RWPE2 (cell line): ENCODE measurements around the gene DHRS3.
"Not testable (repeated sequence)": the region's sequence is repeated elsewhere in the genome, so short reads cannot be mapped to it uniquely, and the experiment has no call there.

Source experiments
- ATAC-seq: fragments of 200-7000 bp; cut with Tn5 transposase; 3 replicates; pipeline ENCODE4 v1.9.1; 2021; ENCODE audit warnings: low read depth
- DNase-seq: peaks from one replicate; pipeline ENCODE4 v3.0.0-alpha.2; 2020; ENCODE audit warnings: low spot score
- H3K27ac ChIP-seq: fragments of 450-650 bp; 2 replicates; pipeline ENCODE4 v1.5.1; 2017; ENCODE audit warnings: mild to moderate bottlenecking; ENCODE audit not compliant: poor library complexity, severe bottlenecking
- H3K27me3 ChIP-seq: fragments of 250-450 bp; sonication (Bioruptor Pico); 2 replicates; pipeline ENCODE4 v1.5.1; 2021; ENCODE audit warnings: mild to moderate bottlenecking, moderate library complexity; ENCODE audit not compliant: insufficient read depth, poor library complexity, severe bottlenecking
- H3K36me3 ChIP-seq: fragments of 250-450 bp; sonication (Bioruptor Pico); 2 replicates; pipeline ENCODE4 v1.5.1; 2020; ENCODE audit warnings: low read depth, mild to moderate bottlenecking, moderate library complexity
- H3K4me1 ChIP-seq: fragments of 250-450 bp; sonication (Bioruptor Pico); 2 replicates; pipeline ENCODE4 v1.5.1; 2021; ENCODE audit warnings: mild to moderate bottlenecking, moderate library complexity; ENCODE audit not compliant: insufficient read depth, poor library complexity, severe bottlenecking
- H3K4me3 ChIP-seq: fragments of 250-450 bp; sonication (Bioruptor Pico); 2 replicates; pipeline ENCODE4 v1.5.1; 2021; ENCODE audit warnings: mild to moderate bottlenecking, moderate library complexity; ENCODE audit not compliant: severe bottlenecking
- H3K9me3 ChIP-seq: fragments of 250-450 bp; sonication (Bioruptor Pico); 2 replicates; pipeline ENCODE4 v1.5.1; 2021; ENCODE audit warnings: mild to moderate bottlenecking, moderate library complexity; ENCODE audit not compliant: severe bottlenecking
- TF ChIP-seq, protein P1 (sequence below): fragments of 450-650 bp; IDR thresholded peaks from one replicate; pipeline ENCODE4 v1.5.1; 2017; ENCODE audit warnings: mild to moderate bottlenecking, moderate library complexity; ENCODE audit not compliant: poor library complexity, severe bottlenecking

DHRS3 gene

DNA sequence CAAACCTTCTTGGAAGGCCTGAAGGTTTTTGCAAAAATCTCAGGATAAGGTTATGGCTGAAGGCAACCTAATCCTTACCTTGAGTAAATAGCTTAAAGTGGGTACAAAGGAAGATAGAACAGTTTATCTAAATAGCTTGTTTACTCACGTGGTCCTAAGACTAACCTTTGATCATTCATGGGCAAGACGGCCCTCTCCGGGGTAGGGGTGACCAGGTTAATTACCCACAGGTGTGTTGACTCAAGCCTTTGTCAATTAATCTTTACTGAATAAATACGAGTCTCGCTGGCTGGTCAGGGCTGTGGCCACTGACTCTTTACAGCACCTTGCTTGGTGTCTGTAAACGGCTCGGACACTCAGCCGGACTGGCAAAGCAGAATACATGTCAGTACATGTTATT is 36.6 kb upstream of the DHRS3 start:
- DNase-seq (no peak), ATAC-seq (no peak)
- no peak overlapping the region for H3K4me3 ChIP-seq
- no peaks in the 10 kb centered on the region for H3K4me1 ChIP-seq
- H3K27me3 ChIP-seq: no peaks in the 10 kb centered on the region
- no peak overlapping the region for H3K27ac ChIP-seq
- no peaks in the 10 kb centered on the region for H3K36me3 ChIP-seq
- TF ChIP-seq, protein P1, sequence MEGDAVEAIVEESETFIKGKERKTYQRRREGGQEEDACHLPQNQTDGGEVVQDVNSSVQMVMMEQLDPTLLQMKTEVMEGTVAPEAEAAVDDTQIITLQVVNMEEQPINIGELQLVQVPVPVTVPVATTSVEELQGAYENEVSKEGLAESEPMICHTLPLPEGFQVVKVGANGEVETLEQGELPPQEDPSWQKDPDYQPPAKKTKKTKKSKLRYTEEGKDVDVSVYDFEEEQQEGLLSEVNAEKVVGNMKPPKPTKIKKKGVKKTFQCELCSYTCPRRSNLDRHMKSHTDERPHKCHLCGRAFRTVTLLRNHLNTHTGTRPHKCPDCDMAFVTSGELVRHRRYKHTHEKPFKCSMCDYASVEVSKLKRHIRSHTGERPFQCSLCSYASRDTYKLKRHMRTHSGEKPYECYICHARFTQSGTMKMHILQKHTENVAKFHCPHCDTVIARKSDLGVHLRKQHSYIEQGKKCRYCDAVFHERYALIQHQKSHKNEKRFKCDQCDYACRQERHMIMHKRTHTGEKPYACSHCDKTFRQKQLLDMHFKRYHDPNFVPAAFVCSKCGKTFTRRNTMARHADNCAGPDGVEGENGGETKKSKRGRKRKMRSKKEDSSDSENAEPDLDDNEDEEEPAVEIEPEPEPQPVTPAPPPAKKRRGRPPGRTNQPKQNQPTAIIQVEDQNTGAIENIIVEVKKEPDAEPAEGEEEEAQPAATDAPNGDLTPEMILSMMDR: no peak
- H3K9me3 ChIP-seq: no peaks in the 10 kb centered on the region

DNA sequence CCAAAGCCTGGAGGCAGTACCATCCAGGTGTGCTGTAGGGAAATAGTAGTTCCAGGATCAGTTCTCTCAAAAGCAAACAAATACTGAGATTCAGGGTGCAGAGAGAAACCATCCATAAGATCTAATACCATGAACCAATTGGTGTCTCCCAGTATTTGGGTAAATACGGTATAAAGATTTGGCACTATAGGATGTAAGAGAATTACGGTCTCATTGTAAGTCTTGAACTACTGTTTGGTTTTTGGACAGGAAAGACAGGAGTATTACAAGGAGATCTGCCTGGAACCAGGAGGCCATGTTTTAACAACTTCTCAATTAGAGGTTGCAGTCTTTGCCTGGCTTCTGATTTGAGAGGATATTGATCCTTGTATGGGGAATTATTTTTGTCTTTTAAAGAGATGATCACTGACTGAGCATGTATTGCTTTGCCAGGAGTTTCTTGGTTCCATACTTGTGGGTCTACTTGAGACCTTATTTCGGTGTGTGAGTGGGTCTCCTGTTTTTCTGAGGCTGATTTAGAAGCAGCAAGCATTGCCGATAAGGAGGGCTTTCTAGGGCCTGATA is 36.1 kb upstream of the DHRS3 start:
- no peak for ATAC-seq
- no peak for DNase-seq
- Histone ChIP-seq H3K9me3 (no peaks in the 10 kb centered on the region), H3K36me3 (no peaks in the 10 kb centered on the region), H3K27me3 (no peaks in the 10 kb centered on the region), H3K27ac (no peak overlapping the region), H3K4me1 (no peaks in the 10 kb centered on the region), H3K4me3 (no peak overlapping the region)
- TF ChIP-seq, protein P1: no peak

DNA sequence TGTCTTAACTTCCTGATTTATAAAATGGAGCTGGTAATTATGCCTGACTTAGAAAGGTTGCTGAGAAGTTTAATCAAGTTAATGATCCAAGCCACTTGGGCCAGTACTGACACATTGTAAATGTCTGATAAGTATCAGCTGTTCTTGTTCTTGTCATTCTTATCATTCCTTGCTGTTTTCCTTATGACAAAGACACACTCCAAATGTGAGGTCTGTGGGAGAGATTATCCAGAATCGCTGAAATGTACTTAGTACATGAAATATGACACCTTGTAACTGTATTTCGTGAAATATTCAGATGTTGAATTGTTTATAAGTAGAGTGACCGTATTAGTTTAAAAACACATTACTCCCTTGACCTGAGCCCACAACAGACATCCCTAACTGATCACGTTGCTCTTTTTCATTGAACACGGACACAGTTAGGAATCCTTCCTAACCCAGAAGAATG is 32.0 kb upstream of the DHRS3 start:
- Histone ChIP-seq H3K27ac (no peak overlapping the region), H3K36me3 (no peaks in the 10 kb centered on the region), H3K4me3 (no peak overlapping the region), H3K27me3 (no peaks in the 10 kb centered on the region), H3K4me1 (no peaks in the 10 kb centered on the region), H3K9me3 (no peaks in the 10 kb centered on the region)
- ATAC-seq (no peak), DNase-seq (no peak)
- TF ChIP-seq, protein P1: no peak

DNA sequence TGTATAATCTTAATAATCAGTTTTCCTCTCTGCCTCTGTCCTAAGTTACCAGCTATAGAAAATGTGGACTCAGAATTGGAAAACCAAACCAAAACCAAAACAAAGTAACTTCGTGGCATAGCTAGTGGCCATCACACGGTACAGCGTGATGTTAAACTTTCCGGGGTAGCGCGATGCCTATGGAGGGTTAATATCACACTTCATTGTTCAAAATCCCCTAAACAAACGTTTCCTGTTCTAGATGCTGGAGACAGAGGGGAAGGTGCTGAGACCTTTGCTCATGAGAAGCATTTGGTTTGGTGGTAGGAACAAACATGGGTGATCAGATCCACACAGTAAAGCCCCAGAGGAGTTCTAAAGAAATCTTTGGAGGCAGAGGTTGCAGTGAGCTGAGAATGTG is 30.7 kb upstream of the DHRS3 start:
- ATAC-seq (no peak), DNase-seq (no peak)
- Histone ChIP-seq H3K27me3 (no peaks in the 10 kb centered on the region), H3K27ac (no peak overlapping the region), H3K36me3 (no peaks in the 10 kb centered on the region), H3K9me3 (no peaks in the 10 kb centered on the region), H3K4me3 (no peak overlapping the region), H3K4me1 (no peaks in the 10 kb centered on the region)
- TF ChIP-seq, protein P1: no peak

DNA sequence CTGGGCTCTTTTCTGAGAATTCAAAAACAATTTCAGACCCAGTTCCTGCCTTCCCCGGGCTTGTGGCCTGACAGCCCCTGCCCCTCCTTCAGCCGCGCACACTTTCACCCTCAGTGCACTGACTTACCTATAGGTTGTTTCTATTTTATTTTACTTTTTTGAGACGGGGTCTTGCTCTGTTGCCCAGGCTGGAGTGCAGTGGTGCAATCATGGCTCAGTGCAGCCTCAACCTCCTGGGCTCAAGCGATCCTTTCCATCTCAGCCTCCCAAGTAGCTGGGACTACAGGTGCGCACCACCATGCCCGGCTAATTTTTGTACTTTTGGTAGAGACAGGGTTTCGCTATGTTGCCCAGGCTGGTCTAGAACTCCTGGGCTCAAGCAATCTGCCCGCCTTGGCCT is 27.4 kb upstream of the DHRS3 start:
- not testable (repeated sequence) for ATAC-seq, DNase-seq, H3K27ac ChIP-seq, H3K27me3 ChIP-seq, H3K4me3 ChIP-seq, H3K36me3 ChIP-seq, H3K4me1 ChIP-seq
- H3K9me3 ChIP-seq: peaks cover 10% of the 10 kb centered on the region
